ENCODE measurements around the gene NSD1. TPM values are rescaled to one million over a fixed set of nuclear protein-coding genes. Genes with fewer than 3 reads are reported as not detected.

The NSD1 gene
- total and polyA plus RNA-seq, 9 of the 15 experiments (the other 6 are each of a cell fraction or from before 2014, with no cell fraction given) = 3.8 to 51.0 (median 24.7) TPM

- TF ChIP-seq ZBTB7A (IDR thresholded peaks at IDR 0.05; ENCODE audit: borderline replicate concordance, control insufficient read depth, low read depth, low read length) (no peak), PTTG1 (tag; IDR thresholded peaks at IDR 0.05; ENCODE audit: low read depth) (no peak), FOXJ3 (CRISPR knock-in tag; IDR thresholded peaks at IDR 0.05) (no peak), MAX (CRISPR knock-in tag; IDR thresholded peaks at IDR 0.05) (no peak), ZNF232 (CRISPR knock-in tag; IDR thresholded peaks at IDR 0.05) (no peak), ZNF212 (CRISPR knock-in tag; IDR thresholded peaks at IDR 0.05) (no peak), RBM17 (IDR thresholded peaks at IDR 0.05; ENCODE audit: borderline replicate concordance, low read depth, low read length) (no peak), MXI1 (IDR thresholded peaks at IDR 0.05; ENCODE audit: low read depth, low read length) (no peak), TAF15 (IDR thresholded peaks at IDR 0.05; ENCODE audit: low read depth, low read length) (no peak), ETV6 (IDR thresholded peaks at IDR 0.05; ENCODE audit: borderline replicate concordance in 1 of 2, low read depth in 2 of 2, low read length in 1 of 2) (no peak), ETV6 (CRISPR knock-in tag; IDR thresholded peaks at IDR 0.05; ENCODE audit: borderline replicate concordance) (no peak), FOXK1 (CRISPR knock-in tag; IDR thresholded peaks at IDR 0.05; ENCODE audit: borderline replicate concordance) (no peak), U2AF2 (optimal IDR thresholded peaks at IDR 0.05; ENCODE audit: low read depth, low read length) (no peak), CTCFL (IDR thresholded peaks at IDR 0.05; ENCODE audit: borderline replicate concordance, insufficient read depth, low read depth, low read length, poor library complexity, severe bottlenecking) (no peak), RERE (CRISPR knock-in tag; IDR thresholded peaks at IDR 0.05; ENCODE audit: borderline replicate concordance) (no peak), HDAC2 (IDR thresholded peaks at IDR 0.05) (peak; percentile 95), HDAC6 (IDR thresholded peaks at IDR 0.05; ENCODE audit: low read depth, low read length) (no peak), ZKSCAN1 (IDR thresholded peaks at IDR 0.05; ENCODE audit: low read depth, low read length) (0 out of 2 replicates have a peak, but pooled peaks have one; percentile 2), NFE2L1 (tag; IDR thresholded peaks at IDR 0.05; ENCODE audit: borderline replicate concordance, low read depth) (no peak)
Observed at GRCh38 chr5:177113566-177114424, 19.8 kb upstream of the NSD1 start (continued).

All from K562 (cell line).